COR-L47 (cell line): ENCODE results near the gene EPB41.
"Not testable (repeated sequence)": the region's sequence is repeated elsewhere in the genome, so short reads cannot be mapped to it uniquely, and the experiment has no call there.

Experiments
- DNase-seq: peaks from one replicate; lab custom pipeline; 2025; lab: John Stamatoyannopoulos, UW

The EPB41 gene

DNA sequence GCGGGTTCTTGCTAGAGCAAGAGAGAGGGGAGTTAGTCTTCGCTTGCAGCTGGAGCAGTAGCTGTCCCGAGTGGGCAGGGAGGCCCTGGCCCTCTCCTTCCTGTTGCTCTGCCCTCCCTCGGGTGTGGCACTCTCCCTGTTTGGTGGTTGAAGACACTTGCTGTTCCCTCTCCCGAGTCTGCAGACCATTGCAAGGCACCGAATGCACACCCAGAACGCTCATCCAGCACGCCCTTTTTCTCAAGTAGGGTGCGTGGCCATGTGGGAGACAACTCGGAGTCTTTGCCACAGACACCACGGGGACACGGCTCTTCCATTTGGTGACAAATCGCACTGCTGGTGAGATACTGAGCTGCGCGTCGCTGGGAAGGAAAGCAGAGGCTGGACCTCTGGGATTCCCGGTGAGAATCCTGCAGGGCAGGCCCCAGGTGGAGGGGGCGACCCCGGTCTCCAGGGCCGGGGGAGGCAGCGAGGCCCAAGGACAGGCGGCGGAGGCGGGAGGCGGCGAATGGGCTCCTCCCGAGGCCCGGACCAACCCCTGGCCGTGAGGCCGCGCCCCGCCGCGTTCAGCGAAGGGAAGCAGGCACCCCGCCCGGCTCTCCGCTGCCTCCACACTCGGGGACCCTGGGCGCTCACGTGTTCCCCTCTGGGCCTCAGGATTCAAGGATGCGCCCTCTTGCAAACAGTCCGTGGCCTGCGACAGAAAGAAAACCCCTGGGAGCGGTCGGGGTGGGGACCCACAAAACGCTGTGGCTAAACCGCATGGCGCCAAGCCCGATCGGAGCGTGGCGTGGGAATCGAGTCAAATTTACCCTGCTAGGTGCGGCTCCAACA, 219.7 kb downstream of the EPB41 start:
- DNase-seq: no peak

DNA sequence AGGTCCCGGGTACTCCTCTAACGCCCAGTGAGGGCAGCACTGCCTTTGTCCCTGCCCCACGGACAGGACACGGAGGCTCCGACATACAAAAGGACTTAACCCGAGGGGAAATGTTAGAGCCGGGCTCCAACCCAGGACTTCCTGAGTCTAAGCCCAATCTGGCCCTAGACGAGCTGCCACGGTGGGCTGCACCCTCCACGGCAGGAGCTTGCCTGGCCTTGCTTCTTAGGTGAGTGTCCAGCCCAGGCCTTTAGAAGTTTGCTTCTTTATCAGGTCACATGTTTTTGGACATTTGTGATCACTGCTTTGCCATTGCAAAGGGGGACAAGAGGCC, 220.3 kb downstream of the EPB41 start:
- DNase-seq: no peak

DNA sequence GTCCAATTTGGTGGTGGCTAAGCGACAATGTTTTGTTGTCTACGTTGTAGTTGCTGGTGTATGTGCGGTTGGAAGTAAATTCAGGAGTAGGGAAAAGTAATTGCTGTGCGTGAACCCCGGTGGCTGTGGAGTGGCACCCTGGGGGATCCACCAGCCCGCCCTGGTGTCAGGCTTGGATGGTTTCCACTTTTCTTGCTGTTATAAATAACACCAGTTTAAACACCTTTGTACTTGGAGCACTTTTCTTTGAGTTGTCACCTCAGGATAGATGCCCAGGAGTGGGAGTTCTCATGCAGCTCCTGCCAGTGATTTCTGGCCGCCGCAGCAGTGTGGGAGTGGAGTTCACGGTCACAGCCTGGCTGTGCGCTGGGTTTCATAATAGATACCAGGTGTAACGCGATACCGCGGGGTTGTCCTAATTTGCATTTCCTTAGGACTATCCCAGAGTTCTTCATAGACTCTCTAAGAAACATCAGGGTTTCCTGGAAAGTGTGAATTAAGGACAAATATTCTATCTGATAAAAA, 222.1 kb downstream of the EPB41 start:
- no peak for DNase-seq

DNA sequence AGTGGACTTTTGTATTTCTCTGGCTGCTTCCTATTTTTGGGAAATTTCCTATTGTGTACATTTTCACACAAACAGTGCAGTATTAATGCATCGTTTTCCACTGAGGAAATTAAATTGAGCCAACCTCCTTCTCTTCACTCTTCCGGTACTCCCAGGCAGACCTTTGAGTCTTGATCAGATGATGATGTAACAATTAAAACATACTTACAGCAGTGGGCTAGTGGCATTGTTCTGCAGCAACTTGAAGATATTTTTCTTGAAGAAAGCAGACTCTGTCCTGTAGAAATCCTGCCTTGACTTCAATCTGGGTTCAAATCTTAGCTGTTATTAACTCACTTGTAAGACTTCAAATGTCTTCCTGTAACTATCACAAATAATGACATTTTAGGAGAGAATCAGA, 228.3 kb downstream of the EPB41 start:
- no peak for DNase-seq

DNA sequence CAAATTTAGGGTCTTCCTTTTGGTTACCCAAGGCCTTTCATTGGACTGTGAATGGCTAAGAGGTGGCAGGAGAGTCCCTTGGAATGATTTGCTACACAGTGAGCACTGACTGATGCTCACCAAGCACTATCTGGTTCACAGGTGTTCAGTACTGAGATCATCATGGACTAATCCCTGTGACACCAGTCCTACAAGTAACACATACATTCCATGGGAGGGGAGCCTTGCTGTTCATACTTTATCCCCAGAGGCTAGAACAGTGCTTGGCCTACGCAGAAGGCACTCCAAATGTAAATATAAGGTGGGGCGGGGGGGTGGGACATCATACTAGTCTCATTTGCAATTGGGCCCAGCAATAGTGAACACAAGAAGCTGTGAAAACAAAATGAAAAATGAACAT, 229.8 kb downstream of the EPB41 start:
- DNase-seq: no peak

DNA sequence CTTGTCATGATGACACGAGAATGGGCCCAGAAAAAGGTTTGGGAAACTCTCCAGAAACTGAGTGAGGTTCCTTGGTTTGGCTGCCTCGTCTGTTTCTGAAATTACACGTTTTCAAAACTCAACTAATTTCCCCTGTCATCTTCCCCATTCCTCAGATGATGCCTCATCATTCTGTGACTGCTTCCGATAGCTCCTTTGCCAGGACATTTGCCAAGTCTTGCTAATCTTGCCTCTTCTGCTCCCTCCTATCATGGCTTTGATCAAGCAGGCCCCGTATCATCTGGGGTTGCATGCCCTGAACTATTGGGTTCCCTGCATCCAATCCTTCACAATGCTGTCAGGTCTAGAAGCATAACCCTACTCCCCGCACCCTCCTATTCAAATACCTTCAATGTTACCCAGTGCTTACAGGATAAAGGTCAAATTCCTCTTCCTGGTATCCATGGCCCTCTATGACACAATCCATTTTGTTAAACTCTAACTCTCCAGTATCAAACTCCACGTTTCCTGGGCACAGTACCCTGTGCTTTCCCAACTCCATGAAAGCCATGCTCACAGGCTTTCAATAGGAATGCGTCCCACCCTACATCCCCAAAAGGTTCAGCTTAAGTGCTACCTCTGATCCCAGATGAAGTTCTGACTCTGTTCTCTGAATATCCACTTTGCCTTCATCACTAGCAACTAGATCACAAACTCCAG, 231.5 kb downstream of the EPB41 start:
- no peak for DNase-seq

DNA sequence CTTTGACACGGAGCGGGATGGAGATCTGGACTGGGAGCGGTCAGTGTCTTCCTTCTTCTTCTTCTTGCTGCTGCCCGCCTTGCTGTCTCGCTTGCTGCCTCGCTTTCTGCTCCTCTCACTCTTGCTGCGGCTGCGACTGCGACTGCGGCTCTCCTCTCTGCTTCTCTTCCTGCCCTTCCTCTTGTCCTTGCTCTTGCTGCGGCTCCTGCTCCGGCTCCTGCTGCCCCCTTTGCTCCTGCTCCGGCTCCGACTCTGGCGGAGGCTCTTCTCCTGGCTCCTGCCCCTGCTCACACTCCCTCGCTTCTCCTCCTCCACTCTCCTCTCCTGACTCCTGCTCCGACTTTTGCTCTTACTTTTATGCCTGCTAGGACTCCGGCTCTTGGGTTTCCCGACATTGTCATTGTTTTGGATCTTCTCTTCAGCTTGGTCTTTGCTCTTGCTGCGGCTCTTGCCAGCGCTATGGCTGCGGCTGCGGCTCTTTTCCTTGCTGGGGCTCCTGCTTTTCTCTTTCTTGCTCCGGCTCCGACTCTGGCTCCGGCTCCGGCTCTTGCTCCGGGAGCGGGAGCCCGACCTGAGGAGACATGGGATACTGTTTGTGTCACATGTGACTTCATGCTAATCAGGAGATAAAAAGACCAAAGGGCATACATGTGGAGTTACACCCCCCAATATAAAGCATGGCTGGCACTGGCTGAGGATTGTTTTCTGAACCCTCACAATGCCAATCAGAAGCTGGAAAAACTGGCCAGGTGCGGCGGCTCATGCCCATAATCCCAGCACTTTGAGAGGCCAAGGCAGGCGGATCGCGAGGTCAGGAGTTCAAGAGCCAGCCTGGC, 234.5 kb downstream of the EPB41 start:
- DNase-seq: no peak

DNA sequence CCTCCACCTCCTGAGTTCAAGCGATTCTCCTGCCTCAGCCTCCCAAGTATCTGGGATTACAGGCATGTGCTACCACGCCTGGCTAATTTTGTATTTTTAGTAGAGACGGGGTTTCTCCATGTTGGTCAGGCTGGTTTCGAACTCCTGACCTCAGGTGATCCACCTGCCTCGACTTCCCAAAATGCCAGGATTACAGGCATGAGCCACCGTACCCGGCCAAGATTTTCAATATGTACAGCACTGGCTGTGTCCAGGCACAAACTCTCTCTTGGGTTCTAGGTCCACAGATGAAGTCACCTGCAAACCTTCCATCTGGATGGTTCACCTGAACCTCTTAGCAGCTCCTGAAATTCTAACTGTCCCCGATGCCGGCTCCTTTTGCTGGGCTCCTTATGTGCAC, 236.0 kb downstream of the EPB41 start:
- not testable (repeated sequence) for DNase-seq

DNA sequence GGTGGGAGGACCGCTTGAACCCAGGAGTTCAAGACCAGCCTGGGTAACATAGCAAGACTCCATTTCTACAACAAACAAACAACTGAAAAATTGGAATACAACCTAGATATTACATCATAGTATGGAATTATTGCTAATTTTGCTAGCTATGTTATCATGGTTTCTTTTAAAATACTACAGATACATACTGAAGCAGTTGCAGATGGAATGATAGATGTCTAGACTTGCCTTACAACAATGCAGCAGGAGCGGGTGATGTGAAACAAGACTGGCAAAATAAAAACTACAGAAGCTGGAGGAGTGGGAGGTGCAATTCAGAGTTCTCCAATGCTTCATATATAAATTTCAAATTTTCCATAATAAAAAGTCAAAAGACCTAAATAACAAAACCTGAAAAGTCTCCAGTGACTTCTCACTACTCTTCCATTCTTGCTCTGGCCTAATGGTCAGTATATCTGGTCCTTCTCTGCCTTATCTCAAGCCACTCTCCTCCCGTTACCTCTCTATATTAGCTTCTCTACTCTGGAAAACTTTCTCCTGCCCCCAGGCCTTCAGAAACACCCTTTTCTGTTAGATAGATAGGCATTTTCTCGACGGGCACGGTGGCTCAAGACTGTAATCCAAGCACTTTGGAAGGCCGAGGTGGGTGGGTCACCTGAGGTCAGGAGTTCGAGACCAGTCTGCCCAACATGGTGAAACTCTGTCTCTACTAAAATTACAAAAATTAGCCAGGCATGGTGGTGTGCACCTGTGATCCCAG, 237.9 kb downstream of the EPB41 start:
- DNase-seq: no peak

DNA sequence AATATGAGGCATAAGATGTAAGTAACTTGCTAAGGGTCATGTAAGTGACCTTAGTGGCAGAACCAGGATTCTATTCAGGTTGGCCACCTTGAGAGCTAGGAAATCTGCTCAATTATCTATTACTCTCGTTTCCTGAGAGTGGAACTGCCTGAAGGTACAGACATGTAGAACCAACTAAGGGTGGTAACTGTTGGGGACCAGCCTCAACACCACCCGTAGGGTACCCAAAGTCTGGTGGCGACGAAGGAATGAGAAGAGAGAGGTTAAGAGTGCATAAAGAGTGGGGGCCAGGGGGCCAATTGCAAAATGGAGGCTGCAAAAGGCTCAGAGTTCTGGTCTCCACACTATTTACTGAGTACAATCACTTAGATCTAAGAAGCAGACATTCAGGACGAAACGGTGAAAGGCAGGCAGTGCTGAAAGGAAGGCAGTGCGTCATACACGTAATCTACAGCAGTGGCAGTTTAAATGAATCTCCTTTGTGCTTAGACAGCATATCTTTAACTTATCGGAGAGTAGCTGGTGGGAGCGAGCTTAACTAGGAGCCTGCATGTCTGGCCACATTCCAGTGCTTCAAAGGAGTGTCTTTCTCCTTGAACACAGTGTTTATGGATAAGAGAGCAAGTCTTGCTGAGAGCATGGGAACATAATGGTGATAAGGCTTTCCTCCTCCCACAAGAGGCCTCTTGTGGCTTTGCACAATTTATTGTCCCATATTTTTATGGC, 242.3 kb downstream of the EPB41 start:
- DNase-seq: no peak

DNA sequence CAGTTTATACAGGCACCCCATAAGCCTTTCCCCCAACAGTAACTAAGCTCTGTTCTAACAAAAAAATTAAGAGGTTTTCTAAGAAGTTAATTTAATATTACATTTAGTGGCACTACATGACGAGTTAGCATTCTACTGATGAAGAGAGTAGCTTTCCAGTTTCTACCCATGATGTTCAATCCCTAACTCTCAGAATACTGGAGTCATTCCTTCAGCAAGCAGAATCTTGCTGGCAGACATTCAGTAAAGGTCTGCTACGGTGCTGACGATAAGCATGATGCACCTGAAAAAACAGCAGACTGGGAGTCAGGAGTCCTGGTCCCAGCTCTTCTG, 242.9 kb downstream of the EPB41 start:
- DNase-seq: no peak

DNA sequence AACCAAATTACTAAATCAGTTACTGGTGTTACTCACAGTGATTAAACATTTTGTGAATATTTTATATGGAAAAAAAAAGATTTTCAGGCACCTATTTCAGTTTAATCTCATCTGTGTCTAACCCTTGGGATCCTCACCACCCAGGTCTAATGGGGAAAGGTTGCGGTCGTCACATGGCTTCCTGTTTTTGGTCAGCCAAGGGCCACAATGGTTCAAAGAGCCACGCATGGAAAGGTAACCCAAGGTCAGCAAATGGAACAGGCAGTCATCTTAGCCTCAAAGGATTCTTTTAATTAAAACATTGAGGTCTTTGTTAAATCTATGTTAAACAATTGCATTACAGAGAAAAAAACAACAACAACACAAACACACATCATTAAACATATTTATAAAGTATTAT, 245.4 kb downstream of the EPB41 start:
- DNase-seq: no peak

DNA sequence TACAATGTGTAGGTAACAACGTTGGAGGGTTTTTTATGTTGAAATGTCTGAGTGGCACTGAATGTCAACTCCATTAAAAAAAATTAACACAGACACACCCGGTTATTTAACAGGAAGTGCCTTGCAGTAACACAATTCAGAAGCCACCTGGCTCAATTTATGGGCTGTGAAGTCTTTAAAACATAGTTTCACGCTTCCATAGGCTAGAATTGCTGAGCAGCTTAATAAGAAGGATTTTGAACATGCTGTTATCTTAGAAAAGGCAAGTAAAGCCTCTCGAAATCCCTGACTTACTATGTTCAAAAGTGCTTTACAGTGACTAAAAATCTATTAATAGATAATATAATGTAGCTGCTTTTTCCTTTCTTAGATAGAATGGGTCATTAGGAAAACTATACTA, 247.7 kb downstream of the EPB41 start:
- no peak for DNase-seq

DNA sequence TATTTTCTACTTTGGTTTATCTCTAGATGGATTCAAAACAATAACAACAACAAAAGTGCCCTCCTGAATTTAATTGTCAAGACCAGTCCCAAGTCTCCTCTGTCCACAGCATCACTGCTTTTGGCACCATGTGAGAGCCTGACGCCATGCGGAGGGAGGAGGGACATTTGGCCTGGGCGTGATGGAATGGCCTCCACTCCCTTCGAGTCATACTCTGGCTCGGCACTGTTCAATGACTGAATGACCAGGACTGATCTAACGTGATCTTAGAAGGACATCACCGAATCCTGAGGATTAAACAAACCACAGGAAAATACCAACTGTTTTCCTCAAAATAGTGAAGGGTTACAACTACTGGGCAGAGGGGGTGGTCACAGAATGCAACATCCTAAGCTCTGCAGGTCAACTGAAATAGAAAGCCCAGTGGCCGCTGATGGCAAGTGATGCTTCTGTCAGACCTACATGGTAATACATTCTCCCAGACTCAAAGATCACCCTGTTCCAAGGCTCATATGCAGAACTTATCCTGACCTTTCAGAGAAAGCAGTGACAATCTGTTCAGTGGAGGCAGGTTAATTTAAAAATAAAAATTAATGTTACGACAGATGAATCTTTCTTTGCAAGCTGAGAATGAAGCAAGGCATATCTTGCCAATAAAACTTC, 248.2 kb downstream of the EPB41 start:
- no peak for DNase-seq

DNA sequence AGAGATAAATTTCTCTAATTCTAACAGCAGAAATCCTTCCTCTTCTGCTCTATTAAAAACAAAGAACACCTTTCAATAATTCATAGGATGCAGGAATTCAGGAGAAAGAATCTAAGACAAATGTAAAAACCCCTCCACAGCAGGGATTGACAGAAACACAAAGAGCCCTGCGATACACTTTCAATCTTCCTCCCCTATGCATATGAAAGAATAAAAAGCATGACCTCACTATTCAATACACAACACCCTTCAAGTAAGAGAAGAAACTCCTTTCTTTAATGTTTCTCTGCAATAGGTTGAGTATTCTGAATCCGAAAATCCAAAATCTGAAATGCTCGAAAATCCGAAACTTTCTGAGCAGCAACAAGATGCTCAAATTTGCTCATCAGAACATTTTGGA, 250.2 kb downstream of the EPB41 start:
- DNase-seq: no peak

DNA sequence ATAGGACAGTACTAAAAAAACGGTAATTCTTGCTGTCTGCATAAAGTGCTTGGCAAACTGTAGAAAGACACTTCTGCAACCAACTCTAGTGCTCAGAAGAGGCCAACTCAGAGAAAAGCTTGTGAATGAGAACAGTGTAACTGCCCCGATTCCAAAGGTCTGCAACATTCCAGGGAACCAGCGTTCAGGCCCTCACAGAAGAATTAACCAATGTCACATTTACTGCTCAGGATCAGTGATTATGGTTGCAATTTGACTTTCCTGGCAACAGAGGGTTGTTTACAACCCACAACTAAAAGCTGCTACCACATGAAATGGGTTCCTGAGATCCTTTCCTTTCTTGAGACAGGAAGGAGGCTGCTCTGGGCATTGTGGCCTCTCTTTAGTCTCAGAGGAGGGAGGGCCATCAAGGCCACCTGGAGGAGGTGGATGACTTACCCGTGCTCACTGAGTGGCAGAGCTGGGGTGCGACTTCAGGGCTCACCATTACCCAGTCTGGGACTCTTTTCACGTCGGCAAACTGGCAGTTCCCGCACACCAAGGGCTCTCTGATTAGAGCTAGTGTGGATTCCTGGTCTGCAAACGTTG, 252.0 kb downstream of the EPB41 start:
- no peak for DNase-seq

DNA sequence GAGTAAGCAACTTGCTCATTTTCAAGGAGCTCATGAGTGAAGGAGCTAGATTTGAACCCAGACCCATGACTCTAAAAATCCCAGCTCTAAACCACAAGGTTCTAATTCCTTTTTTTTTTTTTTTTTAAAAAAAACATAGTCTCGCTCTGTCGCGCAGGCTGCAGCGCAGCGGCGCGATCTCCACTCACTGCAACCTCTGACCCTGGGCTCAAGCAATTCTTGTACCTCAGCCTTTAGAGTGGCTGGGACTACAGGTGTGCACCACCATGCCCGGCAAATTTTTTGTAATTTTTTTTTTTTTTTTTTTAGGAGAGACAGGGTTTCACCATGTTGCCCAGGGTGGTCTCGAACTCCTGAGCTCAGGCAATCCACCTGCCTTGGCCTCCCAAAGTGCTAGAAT, 253.5 kb downstream of the EPB41 start:
- no peak for DNase-seq
